HEK293 (cell line): ENCODE measurements around the gene PPDPF.

Experiments
- CTCF ChIA-PET: fragments of 350-600 bp; formaldehyde crosslinking; extraction: SDS; loops from one replicate; lab custom pipeline; 2021; ENCODE audit warnings: antibody characterized with exemption; lab: Yijun Ruan, JAX
- POLR2A ChIA-PET: fragments of 300-600 bp; formaldehyde crosslinking; extraction: SDS; loops from one replicate; lab custom pipeline; 2020; ENCODE audit warnings: antibody characterized with exemption, inconsistent platforms; lab: Yijun Ruan, JAX
- H3K27ac ChIP-seq: fragments of 200-500 bp; sonication (Bioruptor generic); 2 replicates; pipeline ENCODE4 v1.5.1; 2014; ENCODE audit warnings: low read depth, low read length, control low read depth, inconsistent platforms; ENCODE audit errors: extremely low read depth
- H3K36me3 ChIP-seq, 2 experiments: fragments of 200-500 bp in 1 of 2; sonication (Bioruptor generic) in 1 of 2; 1 replicate in 1 of 2; 2 replicates in 1 of 2; pipeline ENCODE4 v1.5.1; 2014 to 2017; ENCODE audit warnings: inconsistent platforms in 2 of 2, low read length in 2 of 2; ENCODE audit not compliant: control insufficient read depth in 2 of 2, insufficient read depth in 1 of 2
- H3K4me1 ChIP-seq: fragments of 200-500 bp; sonication (Bioruptor generic); 2 replicates; pipeline ENCODE4 v1.5.1; 2014; ENCODE audit warnings: mild to moderate bottlenecking, low read length, inconsistent platforms; ENCODE audit not compliant: control insufficient read depth, insufficient read depth
- H3K4me3 ChIP-seq: 2 replicates; pipeline ENCODE4 v1.5.1; 2011; ENCODE audit warnings: low read depth, mild to moderate bottlenecking, control low read depth, low read length, moderate library complexity
- H3K9me3 ChIP-seq: fragments of 200-500 bp; sonication (Bioruptor generic); 2 replicates; pipeline ENCODE4 v1.5.1; 2014; ENCODE audit warnings: low read depth, low read length, inconsistent platforms; ENCODE audit not compliant: control insufficient read depth, insufficient read depth
- GLIS1 ChIP-seq: fragments of 450-650 bp; formaldehyde crosslinking; IDR thresholded peaks from 2 replicates; pipeline ENCODE4 v1.5.1; 2016; ENCODE audit warnings: missing biosample characterization, missing genetic modification characterization
- HIC1 ChIP-seq: fragments of 450-650 bp; formaldehyde crosslinking; IDR thresholded peaks from 2 replicates; pipeline ENCODE4 v1.5.1; 2016; ENCODE audit warnings: missing biosample characterization, missing genetic modification characterization
- KLF10 ChIP-seq: fragments of 450-650 bp; IDR thresholded peaks from 2 replicates; pipeline ENCODE4 v1.5.1; 2018; ENCODE audit warnings: missing biosample characterization, mild to moderate bottlenecking, missing genetic modification characterization
- KLF8 ChIP-seq: fragments of 450-650 bp; formaldehyde crosslinking; IDR thresholded peaks from 2 replicates; pipeline ENCODE4 v1.5.1; 2016; ENCODE audit warnings: missing biosample characterization, missing genetic modification characterization
- SALL2 ChIP-seq: fragments of 450-650 bp; formaldehyde crosslinking; IDR thresholded peaks from 2 replicates; pipeline ENCODE4 v1.5.0; 2017; ENCODE audit warnings: missing biosample characterization, mild to moderate bottlenecking, missing genetic modification characterization, borderline replicate concordance
- ZBTB8A ChIP-seq: fragments of 450-650 bp; formaldehyde crosslinking; IDR thresholded peaks from 2 replicates; pipeline ENCODE4 v1.5.1; 2016; ENCODE audit warnings: missing biosample characterization, missing genetic modification characterization
- ZNF202 ChIP-seq: fragments of 450-650 bp; formaldehyde crosslinking; IDR thresholded peaks from 2 replicates; pipeline ENCODE4 v1.5.1; 2016; ENCODE audit warnings: missing biosample characterization, missing genetic modification characterization, borderline replicate concordance
- ZNF394 ChIP-seq: fragments of 450-650 bp; formaldehyde crosslinking; IDR thresholded peaks from 2 replicates; pipeline ENCODE4 v1.5.1; 2016; ENCODE audit warnings: missing biosample characterization, missing genetic modification characterization, mild to moderate bottlenecking, moderate library complexity, borderline replicate concordance
- ZNF48 ChIP-seq: fragments of 450-650 bp; formaldehyde crosslinking; IDR thresholded peaks from 2 replicates; pipeline ENCODE4 v1.5.1; 2016; ENCODE audit warnings: missing biosample characterization, missing genetic modification characterization
- ZNF529 ChIP-seq: fragments of 450-650 bp; formaldehyde crosslinking; IDR thresholded peaks from 2 replicates; pipeline ENCODE4 v1.5.1; 2017; ENCODE audit warnings: missing genetic modification characterization, missing biosample characterization; ENCODE audit not compliant: insufficient replicate concordance
- ZNF600 ChIP-seq: fragments of 450-650 bp; formaldehyde crosslinking; IDR thresholded peaks from 2 replicates; pipeline ENCODE4 v1.5.1; 2016; ENCODE audit warnings: missing biosample characterization, missing genetic modification characterization
- ZNF670 ChIP-seq: fragments of 450-650 bp; formaldehyde crosslinking; IDR thresholded peaks from 2 replicates; pipeline ENCODE4 v1.5.1; 2016; ENCODE audit warnings: missing biosample characterization, missing genetic modification characterization, low read depth
- ZNF768 ChIP-seq: fragments of 450-650 bp; formaldehyde crosslinking; IDR thresholded peaks from 2 replicates; pipeline ENCODE4 v1.5.1; 2018; ENCODE audit warnings: missing biosample characterization, mild to moderate bottlenecking, missing genetic modification characterization
- ZNF792 ChIP-seq: fragments of 450-650 bp; formaldehyde crosslinking; IDR thresholded peaks from 2 replicates; pipeline ENCODE4 v1.5.1; 2016; ENCODE audit warnings: missing biosample characterization, missing genetic modification characterization
- TF ChIP-seq, protein P1 (sequence below): fragments of 450-650 bp; formaldehyde crosslinking; optimal IDR thresholded peaks from 2 replicates; pipeline ENCODE3; 2016; ENCODE audit warnings: missing biosample characterization, mild to moderate bottlenecking, missing genetic modification characterization
- TF ChIP-seq, protein P2 (sequence below): fragments of 450-650 bp; formaldehyde crosslinking; IDR thresholded peaks from 2 replicates; pipeline ENCODE4 v1.5.1; 2017; ENCODE audit warnings: missing biosample characterization, mild to moderate bottlenecking, missing genetic modification characterization, moderate library complexity
- TF ChIP-seq, protein P3 (sequence below): fragments of 450-650 bp; formaldehyde crosslinking; IDR thresholded peaks from 2 replicates; pipeline ENCODE4 v1.5.1; 2016; ENCODE audit warnings: missing biosample characterization, missing genetic modification characterization

The PPDPF gene

GRCh38 chr20:63520504-63520933, at the start of gene PPDPF:
TSS of gene PPDPF (plus strand) at chr20:63520765. CDS start at chr20:63521309, 544 bp downstream.
- TF ChIP-seq, protein P1, sequence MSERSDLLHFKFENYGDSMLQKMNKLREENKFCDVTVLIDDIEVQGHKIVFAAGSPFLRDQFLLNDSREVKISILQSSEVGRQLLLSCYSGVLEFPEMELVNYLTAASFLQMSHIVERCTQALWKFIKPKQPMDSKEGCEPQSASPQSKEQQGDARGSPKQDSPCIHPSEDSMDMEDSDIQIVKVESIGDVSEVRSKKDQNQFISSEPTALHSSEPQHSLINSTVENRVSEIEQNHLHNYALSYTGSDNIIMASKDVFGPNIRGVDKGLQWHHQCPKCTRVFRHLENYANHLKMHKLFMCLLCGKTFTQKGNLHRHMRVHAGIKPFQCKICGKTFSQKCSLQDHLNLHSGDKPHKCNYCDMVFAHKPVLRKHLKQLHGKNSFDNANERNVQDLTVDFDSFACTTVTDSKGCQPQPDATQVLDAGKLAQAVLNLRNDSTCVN (tag by site-specific recombination), result peak; percentile 64
- peak; percentile 79 for TF ChIP-seq KLF10 (tag by site-specific recombination)
- no peak for TF ChIP-seq ZNF202 (tag by site-specific recombination)
- TF ChIP-seq, protein P2, sequence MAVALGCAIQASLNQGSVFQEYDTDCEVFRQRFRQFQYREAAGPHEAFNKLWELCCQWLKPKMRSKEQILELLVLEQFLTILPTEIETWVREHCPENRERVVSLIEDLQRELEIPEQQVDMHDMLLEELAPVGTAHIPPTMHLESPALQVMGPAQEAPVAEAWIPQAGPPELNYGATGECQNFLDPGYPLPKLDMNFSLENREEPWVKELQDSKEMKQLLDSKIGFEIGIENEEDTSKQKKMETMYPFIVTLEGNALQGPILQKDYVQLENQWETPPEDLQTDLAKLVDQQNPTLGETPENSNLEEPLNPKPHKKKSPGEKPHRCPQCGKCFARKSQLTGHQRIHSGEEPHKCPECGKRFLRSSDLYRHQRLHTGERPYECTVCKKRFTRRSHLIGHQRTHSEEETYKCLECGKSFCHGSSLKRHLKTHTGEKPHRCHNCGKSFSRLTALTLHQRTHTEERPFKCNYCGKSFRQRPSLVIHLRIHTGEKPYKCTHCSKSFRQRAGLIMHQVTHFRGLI, result peak; percentile 76; the same call in 1 of the 2 replicates
- TF ChIP-seq ZNF768, result no peak
- TF ChIP-seq KLF8, result peak; percentile 7; the same call in 1 of the 2 replicates
- TF ChIP-seq ZNF792, result no peak
- no peak for TF ChIP-seq SALL2
- Histone ChIP-seq H3K4me1 (no peaks in the 10 kb centered on the region), H3K4me3 (peak within 1 kb of the TSS; percentile 71), H3K36me3 (peaks cover 0 to 24% of the 10 kb centered on the region in 2 experiments; a peak in 1 of 3 replicates), H3K27ac (peak within 1 kb of the TSS; percentile 42; the same call in 1 of the 2 replicates), H3K9me3 (no peaks in the 10 kb centered on the region)
- ChIA-PET POLR2A (interaction anchor here (0.5 to 2.4 kb wide), 14 partner anchors 8 to 690 kb away, joined by 3 to 12 read pairs (median 4); partner anchors contain the start of genes HELZ2 and TPD52L2), CTCF (interaction anchor here (1.8 kb wide), 1 partner anchor 24 kb away, joined by 9 read pairs; no protein-coding TSS in a partner anchor)

DNA sequence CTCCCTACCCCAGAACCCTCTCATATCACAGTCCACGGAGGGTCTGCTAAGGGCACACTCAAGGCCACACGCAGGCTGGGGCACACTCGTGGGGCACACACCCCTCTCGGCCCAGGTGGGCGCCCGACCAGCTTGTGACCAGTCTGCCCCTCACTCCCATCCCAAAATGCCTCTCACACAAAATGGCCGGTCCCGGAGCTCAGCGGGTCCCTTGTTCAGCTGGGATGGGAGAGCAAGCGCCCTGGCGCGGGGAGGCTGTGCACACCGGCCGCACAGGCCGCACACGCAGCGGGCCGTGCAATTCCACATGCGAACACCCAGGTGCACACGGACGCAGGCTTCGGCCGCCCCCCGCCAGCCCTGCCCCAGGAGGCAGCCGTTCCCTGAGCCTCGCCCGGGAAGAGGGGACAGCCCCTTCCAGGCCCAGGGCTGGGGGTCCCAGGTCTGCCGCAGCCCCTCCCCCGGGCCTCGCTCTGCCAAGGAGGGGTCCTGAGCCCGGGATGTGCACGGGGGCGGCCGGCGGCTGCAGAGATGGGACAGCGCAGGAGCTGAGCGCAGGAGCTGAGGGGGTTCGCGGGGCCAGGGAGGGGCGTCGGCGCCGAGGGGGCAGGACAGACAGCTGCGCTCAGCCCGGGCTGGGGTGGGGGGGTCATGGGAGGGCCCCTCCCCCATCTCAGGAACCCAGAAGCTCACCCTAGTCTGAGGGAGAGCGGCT, 49.4 kb upstream of the PPDPF start:
- Histone ChIP-seq H3K36me3 (no peaks in the 10 kb centered on the region), H3K27ac (no peak overlapping the region), H3K4me1 (peaks cover 3% of the 10 kb centered on the region), H3K9me3 (no peaks in the 10 kb centered on the region), H3K4me3 (no peak overlapping the region)
- TF ChIP-seq ZNF529 (tag by site-specific recombination) (no peak), GLIS1 (tag by site-specific recombination) (peak; percentile 1; the same call in 1 of the 2 replicates), ZBTB8A (tag by site-specific recombination) (peak; percentile 59), HIC1 (peak; percentile 53; the same call in 1 of the 2 replicates)
- TF ChIP-seq, protein P3, sequence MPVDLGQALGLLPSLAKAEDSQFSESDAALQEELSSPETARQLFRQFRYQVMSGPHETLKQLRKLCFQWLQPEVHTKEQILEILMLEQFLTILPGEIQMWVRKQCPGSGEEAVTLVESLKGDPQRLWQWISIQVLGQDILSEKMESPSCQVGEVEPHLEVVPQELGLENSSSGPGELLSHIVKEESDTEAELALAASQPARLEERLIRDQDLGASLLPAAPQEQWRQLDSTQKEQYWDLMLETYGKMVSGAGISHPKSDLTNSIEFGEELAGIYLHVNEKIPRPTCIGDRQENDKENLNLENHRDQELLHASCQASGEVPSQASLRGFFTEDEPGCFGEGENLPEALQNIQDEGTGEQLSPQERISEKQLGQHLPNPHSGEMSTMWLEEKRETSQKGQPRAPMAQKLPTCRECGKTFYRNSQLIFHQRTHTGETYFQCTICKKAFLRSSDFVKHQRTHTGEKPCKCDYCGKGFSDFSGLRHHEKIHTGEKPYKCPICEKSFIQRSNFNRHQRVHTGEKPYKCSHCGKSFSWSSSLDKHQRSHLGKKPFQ (tag by site-specific recombination), result no peak
- CTCF ChIA-PET, result interaction anchor here (1.6 kb wide), 1 partner anchor 37 kb away, joined by 4 read pairs; no protein-coding TSS in a partner anchor
- POLR2A ChIA-PET, result no interaction called here

DNA sequence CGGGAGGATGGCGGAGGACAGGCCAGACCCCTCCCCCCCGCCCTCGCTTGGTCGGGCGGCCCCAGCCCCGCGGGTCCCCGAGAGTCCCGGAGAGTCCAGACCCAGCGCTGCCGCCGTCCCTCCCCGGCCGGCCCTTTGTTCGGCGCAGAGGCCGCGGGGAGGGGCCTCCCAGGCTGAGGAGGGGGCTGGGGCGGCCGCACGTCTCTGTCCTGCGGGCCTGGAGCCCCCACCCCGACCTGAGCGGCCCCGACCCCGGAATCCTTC, 48.9 kb upstream of the PPDPF start:
- Histone ChIP-seq H3K36me3 (no peaks in the 10 kb centered on the region), H3K9me3 (no peaks in the 10 kb centered on the region), H3K27ac (no peak overlapping the region; the same call in 1 of the 2 replicates), H3K4me1 (peaks cover 3% of the 10 kb centered on the region), H3K4me3 (peak overlapping the region; percentile 34)
- ChIA-PET POLR2A (no interaction called here), CTCF (no interaction called here)
- TF ChIP-seq ZNF394 (tag by site-specific recombination), result no peak
- no peak for TF ChIP-seq ZNF670 (tag by site-specific recombination)
- no peak for TF ChIP-seq ZNF48
- TF ChIP-seq ZNF600 (tag by site-specific recombination), result no peak
